Stomach smooth muscle (tissue), 2 donors: ENCODE results near the gene CTRL.

Source experiments
- H3K27ac ChIP-seq: one replicate; pipeline ENCODE4 v1.7.0; 2013; ENCODE audit warnings: mild to moderate bottlenecking, low read length, inconsistent platforms
- H3K27me3 ChIP-seq, 2 donors: one replicate each; pipeline ENCODE4 v1.7.0; 2013; ENCODE audit warnings: low read length in 2 of 2; ENCODE audit not compliant: insufficient read depth in 2 of 2, control insufficient read depth in 1 of 2
- H3K36me3 ChIP-seq, 2 donors: one replicate each; pipeline ENCODE4 v1.7.0; 2013; ENCODE audit warnings: low read length in 2 of 2; ENCODE audit not compliant: control insufficient read depth in 2 of 2, insufficient read depth in 2 of 2
- H3K4me1 ChIP-seq: one replicate; pipeline ENCODE4 v1.7.0; 2013; ENCODE audit warnings: low read length; ENCODE audit not compliant: control insufficient read depth, insufficient read depth
- H3K4me3 ChIP-seq, 2 donors: one replicate each; pipeline ENCODE4 v1.7.0; 2013; ENCODE audit warnings: low read length in 2 of 2
- H3K9ac ChIP-seq, 2 donors: one replicate each; pipeline ENCODE4 v1.7.0; 2013; ENCODE audit warnings: low read length in 2 of 2, mild to moderate bottlenecking in 1 of 2
- H3K9me3 ChIP-seq, 2 donors: one replicate each; pipeline ENCODE4 v1.7.0; 2013; ENCODE audit warnings: low read length in 2 of 2; ENCODE audit not compliant: control insufficient read depth in 2 of 2
- donor health status: healthy.
- donor health status: Pancreatic carcinoma.

CTRL gene

GRCh38 chr16:67885545-67885944 is 46.1 kb downstream of the CTRL start:
- Histone ChIP-seq H3K4me3 (no peak overlapping the region), H3K9ac (no peak overlapping the region), H3K27me3 (no peaks in the 10 kb centered on the region), H3K4me1 (peaks cover 15% of the 10 kb centered on the region), H3K9me3 (no peaks in the 10 kb centered on the region), H3K36me3 (peaks cover 31% of the 10 kb centered on the region in 2 donors), H3K27ac (peak overlapping the region; percentile 41)

- peaks cover 40% of the 10 kb centered on the region in 2 donors for H3K36me3 ChIP-seq
- peak within 1 kb of the TSS; percentile 35 to 64 for H3K4me3 ChIP-seq
- H3K27me3 ChIP-seq: no peaks in the 10 kb centered on the region
- H3K9ac ChIP-seq: peak within 1 kb of the TSS in 1 of 2 donors; percentile 5
- peaks cover 15% of the 10 kb centered on the region for H3K4me1 ChIP-seq
- H3K27ac ChIP-seq: peak within 1 kb of the TSS; percentile 41
- H3K9me3 ChIP-seq: no peaks in the 10 kb centered on the region
Measured at GRCh38 chr16:67884684-67885083, 47.0 kb downstream of the CTRL start, which contains the start of gene NRN1L. TSS of gene NRN1L (plus strand) at chr16:67884885. CDS start at chr16:67884904, 19 bp downstream.

GRCh38 chr16:67883872-67884261 is 47.8 kb downstream of the CTRL start:
- Histone ChIP-seq H3K27ac (peak overlapping the region; percentile 41), H3K27me3 (no peaks in the 10 kb centered on the region), H3K4me3 (no peak overlapping the region), H3K4me1 (peaks cover 15% of the 10 kb centered on the region), H3K9ac (no peak overlapping the region), H3K36me3 (peaks cover 48% of the 10 kb centered on the region in 2 donors), H3K9me3 (no peaks in the 10 kb centered on the region)

- Histone ChIP-seq H3K9ac (no peak overlapping the region), H3K4me1 (peaks cover 15% of the 10 kb centered on the region), H3K27ac (peak overlapping the region; percentile 41), H3K36me3 (peaks cover 54% of the 10 kb centered on the region in 2 donors), H3K27me3 (no peaks in the 10 kb centered on the region), H3K4me3 (no peak overlapping the region), H3K9me3 (no peaks in the 10 kb centered on the region)
Measured at GRCh38 chr16:67883146-67883871, 48.4 kb downstream of the CTRL start.

GRCh38 chr16:67882374-67883145 is 49.1 kb downstream of the CTRL start:
- no peaks in the 10 kb centered on the region for H3K27me3 ChIP-seq
- no peak overlapping the region for H3K27ac ChIP-seq
- peaks cover 61% of the 10 kb centered on the region in 2 donors for H3K36me3 ChIP-seq
- no peaks in the 10 kb centered on the region for H3K9me3 ChIP-seq
- H3K4me1 ChIP-seq: peaks cover 15% of the 10 kb centered on the region
- H3K9ac ChIP-seq: no peak overlapping the region
- H3K4me3 ChIP-seq: no peak overlapping the region

- no peaks in the 10 kb centered on the region for H3K27me3 ChIP-seq
- H3K4me3 ChIP-seq: no peak overlapping the region
- peaks cover 69 to 70% of the 10 kb centered on the region in 2 donors for H3K36me3 ChIP-seq
- H3K9me3 ChIP-seq: no peaks in the 10 kb centered on the region
- H3K27ac ChIP-seq: no peak overlapping the region
- H3K9ac ChIP-seq: no peak overlapping the region
- H3K4me1 ChIP-seq: peaks cover 15% of the 10 kb centered on the region
Measured at GRCh38 chr16:67881621-67882161, 50.0 kb downstream of the CTRL start.

GRCh38 chr16:67880584-67880983 is 51.1 kb downstream of the CTRL start:
- Histone ChIP-seq H3K9me3 (no peaks in the 10 kb centered on the region), H3K4me1 (peaks cover 18% of the 10 kb centered on the region), H3K27ac (no peak overlapping the region), H3K9ac (no peak overlapping the region), H3K36me3 (peaks cover 74 to 79% of the 10 kb centered on the region in 2 donors), H3K27me3 (no peaks in the 10 kb centered on the region), H3K4me3 (no peak overlapping the region)

- H3K27ac ChIP-seq: no peak overlapping the region
- no peaks in the 10 kb centered on the region for H3K27me3 ChIP-seq
- H3K4me3 ChIP-seq: no peak overlapping the region
- H3K9me3 ChIP-seq: no peaks in the 10 kb centered on the region
- H3K9ac ChIP-seq: no peak overlapping the region
- H3K4me1 ChIP-seq: peaks cover 21% of the 10 kb centered on the region
- H3K36me3 ChIP-seq: peaks cover 74 to 79% of the 10 kb centered on the region in 2 donors
Measured at GRCh38 chr16:67879936-67880335, 51.7 kb downstream of the CTRL start.
